Measurements from ENCODE around the gene SIX6. TPM values are rescaled to one million over a fixed set of nuclear protein-coding genes. Genes with fewer than 3 reads are reported as not detected.
"Not testable (repeated sequence)": the region's sequence is repeated elsewhere in the genome, so short reads cannot be mapped to it uniquely, and the experiment has no call there.

Gene SIX6
- total RNA-seq (ENCODE audit: low replicate concordance) = not detected in 2 replicates

GRCh38 chr14:60508707-60509437, at the start of gene SIX6:
Gene SIX6 (plus strand): TSS chr14:60509146. CDS start chr14:60509399, 253 bp downstream.
- TF ChIP-seq CTCF (IDR thresholded peaks at IDR 0.05; ENCODE audit: insufficient read depth, low read length) = no peak
- DNase-seq (ENCODE audit: low read depth) = no peak
- H3K4me3 ChIP-seq (ENCODE audit: low read depth, low read length) = no peak within 1 kb of the TSS

GRCh38 chr14:60480248-60480647, 28.7 kb upstream of the SIX6 start:
- not testable (repeated sequence) for DNase-seq (ENCODE audit: low read depth); H3K4me3 ChIP-seq (ENCODE audit: low read depth, low read length)

- H3K4me3 ChIP-seq (ENCODE audit: low read depth, low read length) = no peak overlapping the region
- TF ChIP-seq CTCF (IDR thresholded peaks at IDR 0.05; ENCODE audit: insufficient read depth, low read length) = no peak
- no peak for DNase-seq (ENCODE audit: low read depth)
Measured at GRCh38 chr14:60482743-60483142, 26.2 kb upstream of the SIX6 start.

- no peak for TF ChIP-seq CTCF (IDR thresholded peaks at IDR 0.05; ENCODE audit: insufficient read depth, low read length)
- DNase-seq (ENCODE audit: low read depth) = no peak
- peak overlapping the region; percentile 51 for H3K4me3 ChIP-seq (ENCODE audit: low read depth, low read length)
Measured at GRCh38 chr14:60485057-60485597, 23.8 kb upstream of the SIX6 start.

- peak; percentile 7 for DNase-seq (ENCODE audit: low read depth)
- H3K4me3 ChIP-seq (ENCODE audit: low read depth, low read length) = peak within 1 kb of the TSS; percentile 51
- TF ChIP-seq CTCF (IDR thresholded peaks at IDR 0.05; ENCODE audit: insufficient read depth, low read length) = no peak
Measured at GRCh38 chr14:60485598-60486251, 23.2 kb upstream of the SIX6 start, which contains the start of gene C14orf39. Gene C14orf39 (minus strand): TSS chr14:60486063. CDS start chr14:60485078, 985 bp downstream.

- no peak for TF ChIP-seq CTCF (IDR thresholded peaks at IDR 0.05; ENCODE audit: insufficient read depth, low read length)
- DNase-seq (ENCODE audit: low read depth) = no peak
- no peak overlapping the region for H3K4me3 ChIP-seq (ENCODE audit: low read depth, low read length)
Measured at GRCh38 chr14:60487211-60487610, 21.7 kb upstream of the SIX6 start.

- H3K4me3 ChIP-seq (ENCODE audit: low read depth, low read length) = no peak overlapping the region
- no peak for DNase-seq (ENCODE audit: low read depth)
- peak; percentile 16 for TF ChIP-seq CTCF (IDR thresholded peaks at IDR 0.05; ENCODE audit: insufficient read depth, low read length)
Measured at GRCh38 chr14:60488175-60488574, 20.8 kb upstream of the SIX6 start.
